Gastrocnemius medialis (tissue), 4 donors: ENCODE data around the gene GRIA4. TPM values are rescaled to one million over a fixed set of nuclear protein-coding genes. Genes with fewer than 3 reads are reported as not detected.

Source experiments
- ATAC-seq, 2 donors: fragments of 150-250 bp; one replicate each; pipeline ENCODE4 v1.9.1; 2016
- DNase-seq, 2 donors: peaks; one replicate each; pipeline ENCODE4 v3.0.0-alpha.2; 2019
- H3K27ac ChIP-seq, 4 donors: fragments of 200-600 bp; sonication (generic); 1 replicate in 1 of 4; 2 replicates in 3 of 4; pipeline ENCODE4 v1.5.1; 2016 to 2018; ENCODE audit warnings: mild to moderate bottlenecking in 2 of 4, moderate library complexity in 1 of 4
- H3K27me3 ChIP-seq, 3 donors: fragments of 200-600 bp; sonication (generic) in 2 of 3; 1 replicate in 1 of 3; 2 replicates in 2 of 3; pipeline versions ENCODE4 v1.5.1 to v1.6.0; 2016 to 2019; ENCODE audit warnings: mild to moderate bottlenecking in 1 of 3, moderate library complexity in 1 of 3
- H3K36me3 ChIP-seq, 2 donors: fragments of 200-600 bp; sonication (generic) in 1 of 2; one replicate each; pipeline ENCODE4 v1.5.1; 2017 to 2018
- H3K4me1 ChIP-seq, 2 donors: fragments of 200-600 bp; sonication (generic) in 1 of 2; one replicate each; pipeline ENCODE4 v1.5.1; 2016 to 2017; ENCODE audit warnings: mild to moderate bottlenecking in 2 of 2
- H3K4me3 ChIP-seq, 4 donors: fragments of 200-600 bp; sonication (generic) in 3 of 4; 1 replicate in 1 of 4; 2 replicates in 3 of 4; pipeline ENCODE4 v1.5.1; 2016 to 2019; ENCODE audit warnings: mild to moderate bottlenecking in 2 of 4
- H3K9me3 ChIP-seq, 3 donors: fragments of 200-600 bp; sonication (generic) in 2 of 3; 1 replicate in 1 of 3; 2 replicates in 2 of 3; pipeline ENCODE4 v1.5.1; 2016 to 2019
- POLR2A ChIP-seq, 2 donors: fragments of 450-650 bp; IDR thresholded peaks; one replicate each; pipeline ENCODE4 v1.6.1; 2017; ENCODE audit warnings: antibody characterized with exemption in 2 of 2, mild to moderate bottlenecking in 2 of 2, moderate library complexity in 2 of 2
- in situ Hi-C, 4 donors: fragments of 200-750 bp; cut with MboI; loops; one replicate each; pipeline versions ENCODE4 v1.15.0 to v1.8.0; 2017; ENCODE audit warnings: low sequenced_read_pairs in 4 of 4
- intact Hi-C: fragments of 100-400 bp; cut with DNase I; formaldehyde crosslinking; loops from one replicate; pipeline ENCODE4 v1.15.1; 2023; ENCODE audit warnings: low total_unique reads
- total RNA-seq, 4 donors: library from RNA; depleted of rRNA; stranded (reverse); fragments of >200 nt; gene quantifications; one replicate each; pipeline versions ENCODE4 v1.1.0 to v1.2.3, GENCODE V29; 2016
- TF ChIP-seq, protein P1 (sequence below), 5 experiments: fragments of 450-650 bp in 3 of 5; fragments of 200-600 bp in 2 of 5; sonication (generic) in 2 of 5; IDR thresholded peaks in 4 of 5; conservative IDR thresholded peaks in 1 of 5; 1 replicate in 4 of 5; 2 replicates in 1 of 5; pipeline ENCODE4 v1.5.1; 2016 to 2019; ENCODE audit warnings: antibody characterized with exemption in 5 of 5, mild to moderate bottlenecking in 3 of 5, moderate library complexity in 3 of 5

GRIA4 gene
- total RNA-seq, 4 donors from 2014 or later: not detected

DNA sequence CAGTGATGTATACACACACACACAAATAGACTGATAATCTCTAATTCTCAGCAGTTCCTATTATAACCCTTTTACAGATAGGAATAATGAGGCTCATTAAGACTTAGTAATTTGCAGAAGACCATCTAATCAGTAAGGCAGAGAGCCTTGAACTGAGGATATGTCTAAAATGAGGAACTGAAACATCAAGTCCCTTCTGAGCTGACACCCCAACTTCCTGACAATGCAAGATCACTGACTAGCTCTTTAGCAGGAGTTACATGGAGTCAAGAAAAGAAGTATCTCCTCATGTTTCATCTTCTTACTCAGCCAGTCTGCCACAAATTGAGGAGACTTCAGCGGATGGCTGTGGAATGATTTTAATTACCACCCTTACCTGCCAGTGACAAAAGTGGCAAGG is 219.2 kb downstream of the GRIA4 start:
- Histone ChIP-seq H3K27ac (no peak overlapping the region), H3K9me3 (no peaks in the 10 kb centered on the region), H3K27me3 (no peaks in the 10 kb centered on the region), H3K4me1 (no peaks in the 10 kb centered on the region), H3K36me3 (no peaks in the 10 kb centered on the region), H3K4me3 (no peak overlapping the region)
- TF ChIP-seq, protein P1, sequence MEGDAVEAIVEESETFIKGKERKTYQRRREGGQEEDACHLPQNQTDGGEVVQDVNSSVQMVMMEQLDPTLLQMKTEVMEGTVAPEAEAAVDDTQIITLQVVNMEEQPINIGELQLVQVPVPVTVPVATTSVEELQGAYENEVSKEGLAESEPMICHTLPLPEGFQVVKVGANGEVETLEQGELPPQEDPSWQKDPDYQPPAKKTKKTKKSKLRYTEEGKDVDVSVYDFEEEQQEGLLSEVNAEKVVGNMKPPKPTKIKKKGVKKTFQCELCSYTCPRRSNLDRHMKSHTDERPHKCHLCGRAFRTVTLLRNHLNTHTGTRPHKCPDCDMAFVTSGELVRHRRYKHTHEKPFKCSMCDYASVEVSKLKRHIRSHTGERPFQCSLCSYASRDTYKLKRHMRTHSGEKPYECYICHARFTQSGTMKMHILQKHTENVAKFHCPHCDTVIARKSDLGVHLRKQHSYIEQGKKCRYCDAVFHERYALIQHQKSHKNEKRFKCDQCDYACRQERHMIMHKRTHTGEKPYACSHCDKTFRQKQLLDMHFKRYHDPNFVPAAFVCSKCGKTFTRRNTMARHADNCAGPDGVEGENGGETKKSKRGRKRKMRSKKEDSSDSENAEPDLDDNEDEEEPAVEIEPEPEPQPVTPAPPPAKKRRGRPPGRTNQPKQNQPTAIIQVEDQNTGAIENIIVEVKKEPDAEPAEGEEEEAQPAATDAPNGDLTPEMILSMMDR (IDR thresholded peaks at IDR 0.05 in 4 of 5, conservative IDR thresholded peaks at IDR 0.05 in 1 of 5): no peak
- TF ChIP-seq POLR2A (IDR thresholded peaks at IDR 0.05): no peak
- in situ Hi-C loops (no loop called here), intact Hi-C loops (no loop called here)
- DNase-seq: no peak
- ATAC-seq: no peak

DNA sequence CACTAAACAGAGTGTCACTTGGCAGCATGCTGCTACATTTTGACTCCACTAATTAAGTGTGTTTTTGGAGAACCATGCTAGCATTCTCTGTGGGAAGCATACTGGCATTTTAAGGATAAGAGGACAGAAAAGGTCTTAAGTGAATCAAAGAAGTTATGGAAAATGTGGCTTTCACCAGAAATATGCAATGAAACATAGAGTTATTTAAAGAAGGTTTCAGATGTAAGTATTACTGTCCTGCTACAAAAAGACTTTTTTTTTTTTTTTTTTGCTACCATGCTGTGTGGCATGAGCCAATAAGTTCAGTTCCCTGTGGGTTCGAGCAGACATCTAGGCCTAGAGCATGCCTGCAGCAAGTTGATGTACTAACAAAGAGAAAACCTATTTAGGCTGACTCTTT is 224.6 kb downstream of the GRIA4 start:
- no peak for TF ChIP-seq POLR2A (IDR thresholded peaks at IDR 0.05)
- TF ChIP-seq, protein P1 (IDR thresholded peaks at IDR 0.05 in 4 of 5, conservative IDR thresholded peaks at IDR 0.05 in 1 of 5): no peak
- H3K27ac ChIP-seq: no peak overlapping the region
- no peaks in the 10 kb centered on the region for H3K9me3 ChIP-seq
- in situ Hi-C loops: no loop called here
- intact Hi-C loops: no loop called here
- no peak for ATAC-seq
- H3K36me3 ChIP-seq: no peaks in the 10 kb centered on the region
- H3K4me1 ChIP-seq: no peaks in the 10 kb centered on the region
- no peak overlapping the region for H3K4me3 ChIP-seq
- H3K27me3 ChIP-seq: no peaks in the 10 kb centered on the region
- no peak for DNase-seq

DNA sequence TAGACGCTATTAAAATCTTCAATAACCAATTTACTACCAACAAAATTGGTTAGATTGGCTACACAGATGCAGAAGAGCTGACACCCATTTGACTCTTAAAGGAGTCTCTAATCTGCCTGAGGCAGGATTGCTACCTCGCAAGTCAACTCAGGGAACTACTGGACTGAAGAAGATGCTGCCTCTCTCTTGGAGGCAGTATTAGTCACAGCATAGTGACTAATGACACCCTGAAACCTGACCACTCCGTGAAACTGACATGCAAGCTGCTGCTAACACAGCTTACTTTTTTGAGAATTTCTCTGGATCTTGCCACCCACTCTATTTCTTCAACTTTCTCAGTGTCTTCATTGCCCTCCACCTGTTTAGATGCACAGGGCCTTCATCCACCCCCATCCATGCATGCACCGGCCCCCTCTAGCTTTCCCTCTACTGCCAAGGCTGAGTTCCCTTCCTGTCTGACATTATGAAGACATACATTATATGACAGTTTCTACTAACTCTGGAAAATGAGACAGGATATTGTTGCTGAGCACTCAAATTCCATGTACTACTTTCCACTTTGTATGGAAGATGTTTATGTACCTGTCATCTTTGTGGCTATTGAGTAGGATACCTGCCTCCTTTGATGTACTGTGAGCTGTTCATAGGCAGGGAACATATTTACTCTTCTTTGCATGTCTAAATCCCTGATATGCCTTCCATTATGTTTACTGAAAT is 229.0 kb downstream of the GRIA4 start:
- in situ Hi-C loops (no loop called here), intact Hi-C loops (no loop called here)
- H3K4me1 ChIP-seq: no peaks in the 10 kb centered on the region
- H3K9me3 ChIP-seq: no peaks in the 10 kb centered on the region
- H3K4me3 ChIP-seq: no peak overlapping the region
- H3K27me3 ChIP-seq: no peaks in the 10 kb centered on the region
- ATAC-seq (no peak), DNase-seq (no peak)
- H3K27ac ChIP-seq: no peak overlapping the region
- TF ChIP-seq, protein P1 (IDR thresholded peaks at IDR 0.05 in 4 of 5, conservative IDR thresholded peaks at IDR 0.05 in 1 of 5): no peak
- no peak for TF ChIP-seq POLR2A (IDR thresholded peaks at IDR 0.05)
- H3K36me3 ChIP-seq: no peaks in the 10 kb centered on the region

DNA sequence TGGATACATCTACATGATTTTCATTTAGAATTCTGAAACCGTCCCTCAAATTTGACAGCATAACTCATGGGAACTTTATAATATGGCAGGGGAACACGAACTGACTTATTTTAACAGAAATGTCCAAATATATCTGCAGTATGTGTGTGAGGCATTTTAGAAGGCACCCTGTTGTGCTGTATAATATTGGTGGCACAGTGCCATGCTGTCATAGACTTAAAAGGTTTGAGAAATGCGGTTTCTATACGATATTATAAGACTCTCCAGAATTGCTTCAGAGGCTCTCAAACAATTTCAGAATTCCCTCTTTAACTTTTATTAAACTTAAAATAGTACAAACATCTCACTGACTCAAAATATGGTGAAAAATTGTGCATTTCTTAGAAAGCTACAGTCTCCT is 230.5 kb downstream of the GRIA4 start:
- Histone ChIP-seq H3K4me3 (no peak overlapping the region), H3K4me1 (no peaks in the 10 kb centered on the region), H3K36me3 (no peaks in the 10 kb centered on the region), H3K27me3 (no peaks in the 10 kb centered on the region), H3K27ac (no peak overlapping the region), H3K9me3 (no peaks in the 10 kb centered on the region)
- in situ Hi-C loops (no loop called here), intact Hi-C loops (no loop called here)
- TF ChIP-seq, protein P1 (IDR thresholded peaks at IDR 0.05 in 4 of 5, conservative IDR thresholded peaks at IDR 0.05 in 1 of 5): no peak
- no peak for TF ChIP-seq POLR2A (IDR thresholded peaks at IDR 0.05)
- ATAC-seq: no peak
- no peak for DNase-seq

DNA sequence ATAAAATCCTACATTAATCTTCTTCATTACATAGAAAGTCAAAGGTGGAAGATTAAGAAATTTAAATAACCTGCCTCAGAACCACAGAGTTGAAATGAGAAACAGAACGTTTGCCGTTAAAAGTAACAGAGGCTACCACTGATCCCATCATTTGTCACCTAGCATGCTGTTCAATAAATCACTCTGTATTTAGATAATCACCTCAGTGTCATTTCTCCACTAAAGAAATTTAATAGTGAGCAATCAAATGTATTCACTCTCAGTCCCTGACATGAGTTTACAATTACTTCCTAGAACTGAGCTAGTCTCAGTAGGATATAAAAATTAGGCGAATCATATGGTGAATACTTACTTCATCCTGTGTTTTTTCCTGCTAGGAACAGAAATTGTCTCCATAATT is 242.5 kb downstream of the GRIA4 start:
- H3K27ac ChIP-seq: no peak overlapping the region
- no peak for TF ChIP-seq POLR2A (IDR thresholded peaks at IDR 0.05)
- TF ChIP-seq, protein P1 (IDR thresholded peaks at IDR 0.05 in 4 of 5, conservative IDR thresholded peaks at IDR 0.05 in 1 of 5): no peak
- no peaks in the 10 kb centered on the region for H3K4me1 ChIP-seq
- no peak for ATAC-seq
- DNase-seq: no peak
- in situ Hi-C loops: no loop called here
- H3K4me3 ChIP-seq: no peak overlapping the region
- no peaks in the 10 kb centered on the region for H3K27me3 ChIP-seq
- no peaks in the 10 kb centered on the region for H3K36me3 ChIP-seq
- H3K9me3 ChIP-seq: no peaks in the 10 kb centered on the region
- intact Hi-C loops: no loop called here
